Endothelial cell (in vitro differentiated cells): ENCODE results near the gene MARK3. TPM values are rescaled to one million over a fixed set of nuclear protein-coding genes. Genes with fewer than 3 reads are reported as not detected.

ENCODE experiments used
- DNase-seq: peaks from one replicate; pipeline ENCODE4 v3.0.0; 2021; ENCODE audit warnings: low spot score
- H3K27ac Mint-ChIP-seq: one replicate; pipeline ENCODE4 v1.8.0; 2021; ENCODE audit warnings: mixed read lengths, inconsistent platforms; ENCODE audit not compliant: unreplicated experiment
- H3K27me3 Mint-ChIP-seq: one replicate; pipeline ENCODE4 v1.8.0; 2021; ENCODE audit warnings: mild to moderate bottlenecking, moderate library complexity, mixed read lengths, inconsistent platforms; ENCODE audit not compliant: unreplicated experiment
- H3K36me3 Mint-ChIP-seq: one replicate; pipeline ENCODE4 v1.8.0; 2021; ENCODE audit warnings: mild to moderate bottlenecking, low read depth, mixed read lengths, inconsistent platforms; ENCODE audit not compliant: unreplicated experiment
- H3K4me1 Mint-ChIP-seq: one replicate; pipeline ENCODE4 v1.8.0; 2021; ENCODE audit warnings: mild to moderate bottlenecking, mixed read lengths, inconsistent platforms; ENCODE audit not compliant: unreplicated experiment
- H3K4me3 Mint-ChIP-seq: one replicate; pipeline ENCODE4 v1.8.0; 2021; ENCODE audit warnings: mild to moderate bottlenecking, mixed read lengths, inconsistent platforms; ENCODE audit not compliant: unreplicated experiment
- H3K9me3 Mint-ChIP-seq: one replicate; pipeline ENCODE4 v1.8.0; 2021; ENCODE audit warnings: mixed read lengths, inconsistent platforms; ENCODE audit not compliant: unreplicated experiment
- total RNA-seq: library from RNA; stranded (reverse); fragmentation: NEBNext Ultra II Directional; extraction: Animal tissue kit (Norgen Biotek cat#: 25700); gene quantifications from one replicate; pipeline ENCODE4 v1.2.1, GENCODE V29; 2021; ENCODE audit not compliant: unreplicated experiment
- TF ChIP-seq, protein P1 (sequence below): fragments of 200-600 bp; sonication (generic); IDR thresholded peaks from one replicate; pipeline ENCODE4 v1.5.0; 2021; ENCODE audit warnings: antibody characterized with exemption; ENCODE audit not compliant: unreplicated experiment

The MARK3 gene
- total RNA-seq, 1 donor from 2014 or later = 70.8 TPM

DNA sequence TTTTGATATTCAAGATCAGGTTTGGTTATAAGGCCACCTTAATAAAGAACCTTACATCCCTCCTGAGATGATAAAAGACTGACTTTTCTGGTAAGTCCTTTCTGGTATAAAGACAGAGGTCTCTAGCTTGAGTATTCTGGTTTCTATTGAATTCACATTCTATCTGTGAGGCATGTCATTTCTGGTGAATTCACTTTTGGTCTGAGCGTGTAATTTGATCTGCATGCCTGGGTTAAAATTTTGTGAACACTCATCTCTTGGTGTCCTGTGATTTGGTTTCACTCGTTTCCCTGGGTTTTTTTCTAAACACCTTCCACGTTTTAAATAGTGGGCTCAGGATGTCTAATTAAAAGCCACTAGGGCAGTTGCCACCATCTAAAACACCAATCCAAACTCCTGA lies 38.9 kb upstream of the MARK3 start:
- H3K36me3 Mint-ChIP-seq = peaks cover 31% of the 10 kb centered on the region
- no peaks in the 10 kb centered on the region for H3K4me1 Mint-ChIP-seq
- H3K27ac Mint-ChIP-seq = no peak overlapping the region
- H3K27me3 Mint-ChIP-seq = no peaks in the 10 kb centered on the region
- TF ChIP-seq, protein P1, sequence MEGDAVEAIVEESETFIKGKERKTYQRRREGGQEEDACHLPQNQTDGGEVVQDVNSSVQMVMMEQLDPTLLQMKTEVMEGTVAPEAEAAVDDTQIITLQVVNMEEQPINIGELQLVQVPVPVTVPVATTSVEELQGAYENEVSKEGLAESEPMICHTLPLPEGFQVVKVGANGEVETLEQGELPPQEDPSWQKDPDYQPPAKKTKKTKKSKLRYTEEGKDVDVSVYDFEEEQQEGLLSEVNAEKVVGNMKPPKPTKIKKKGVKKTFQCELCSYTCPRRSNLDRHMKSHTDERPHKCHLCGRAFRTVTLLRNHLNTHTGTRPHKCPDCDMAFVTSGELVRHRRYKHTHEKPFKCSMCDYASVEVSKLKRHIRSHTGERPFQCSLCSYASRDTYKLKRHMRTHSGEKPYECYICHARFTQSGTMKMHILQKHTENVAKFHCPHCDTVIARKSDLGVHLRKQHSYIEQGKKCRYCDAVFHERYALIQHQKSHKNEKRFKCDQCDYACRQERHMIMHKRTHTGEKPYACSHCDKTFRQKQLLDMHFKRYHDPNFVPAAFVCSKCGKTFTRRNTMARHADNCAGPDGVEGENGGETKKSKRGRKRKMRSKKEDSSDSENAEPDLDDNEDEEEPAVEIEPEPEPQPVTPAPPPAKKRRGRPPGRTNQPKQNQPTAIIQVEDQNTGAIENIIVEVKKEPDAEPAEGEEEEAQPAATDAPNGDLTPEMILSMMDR = no peak
- H3K9me3 Mint-ChIP-seq = no peaks in the 10 kb centered on the region
- no peak for DNase-seq
- H3K4me3 Mint-ChIP-seq = no peak overlapping the region

GRCh38 chr14:103347091-103347815 lies 38.0 kb upstream of the MARK3 start:
- no peaks in the 10 kb centered on the region for H3K27me3 Mint-ChIP-seq
- TF ChIP-seq, protein P1 = no peak
- no peak for DNase-seq

GRCh38 chr14:103348154-103348553 lies 37.1 kb upstream of the MARK3 start:
- no peaks in the 10 kb centered on the region for H3K27me3 Mint-ChIP-seq
- no peak for DNase-seq
- H3K4me3 Mint-ChIP-seq = no peak overlapping the region
- H3K9me3 Mint-ChIP-seq = no peaks in the 10 kb centered on the region
- H3K4me1 Mint-ChIP-seq = no peaks in the 10 kb centered on the region
- peaks cover 19% of the 10 kb centered on the region for H3K36me3 Mint-ChIP-seq
- H3K27ac Mint-ChIP-seq = no peak overlapping the region
- TF ChIP-seq, protein P1 = no peak

More at GRCh38 chr14:103347091-103347815, 38.0 kb upstream of the MARK3 start:
- Mint-ChIP-seq H3K36me3 (peaks cover 22% of the 10 kb centered on the region), H3K4me1 (no peaks in the 10 kb centered on the region), H3K4me3 (no peak overlapping the region), H3K27ac (peak overlapping the region; percentile 6), H3K9me3 (no peaks in the 10 kb centered on the region)

GRCh38 chr14:103349982-103350381 lies 35.2 kb upstream of the MARK3 start:
- Mint-ChIP-seq H3K9me3 (no peaks in the 10 kb centered on the region), H3K4me3 (no peak overlapping the region), H3K36me3 (peaks cover 3% of the 10 kb centered on the region), H3K27ac (no peak overlapping the region), H3K27me3 (peaks cover 2% of the 10 kb centered on the region), H3K4me1 (no peaks in the 10 kb centered on the region)
- TF ChIP-seq, protein P1 = no peak
- no peak for DNase-seq

DNA sequence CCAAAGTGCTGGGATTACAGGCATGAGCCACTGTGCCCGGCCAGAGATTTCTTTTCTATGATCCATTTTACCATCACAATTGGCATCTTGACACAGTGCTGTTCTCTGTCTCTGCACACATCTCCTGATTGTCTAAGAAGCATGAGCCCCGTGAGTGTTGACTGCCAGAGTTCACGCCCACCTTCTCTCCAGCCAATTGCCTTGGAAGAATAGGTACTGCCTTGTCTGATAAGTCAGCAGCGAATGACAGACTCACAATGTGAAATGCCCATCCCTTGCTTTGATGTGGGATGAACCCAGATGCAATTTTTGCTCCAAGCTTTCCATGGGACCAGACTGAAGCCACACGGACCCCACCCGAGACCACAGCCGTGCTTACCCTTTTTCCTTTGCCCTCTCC lies 31.9 kb upstream of the MARK3 start:
- H3K9me3 Mint-ChIP-seq = no peaks in the 10 kb centered on the region
- peaks cover 2% of the 10 kb centered on the region for H3K27me3 Mint-ChIP-seq
- H3K4me3 Mint-ChIP-seq = no peak overlapping the region
- peaks cover 4% of the 10 kb centered on the region for H3K4me1 Mint-ChIP-seq
- DNase-seq = no peak
- no peaks in the 10 kb centered on the region for H3K36me3 Mint-ChIP-seq
- TF ChIP-seq, protein P1 = no peak
- no peak overlapping the region for H3K27ac Mint-ChIP-seq
